Prostate gland (tissue), 2 donors: ENCODE results near the gene CCDC141.

Experiments
- POLR2A ChIP-seq: fragments of 450-650 bp; IDR thresholded peaks from one replicate; pipeline ENCODE4 v1.6.1; 2016; ENCODE audit warnings: antibody characterized with exemption, mild to moderate bottlenecking
- POLR2AphosphoS5 ChIP-seq: sonication (generic); formaldehyde crosslinking; IDR thresholded peaks from one replicate; pipeline ENCODE4 v1.6.1; 2017; ENCODE audit warnings: antibody characterized with exemption
- TF ChIP-seq, protein P1 (sequence below), 4 experiments: fragments of 200-600 bp in 2 of 4; fragments of 450-650 bp in 2 of 4; sonication (generic) in 2 of 4; IDR thresholded peaks; 1 replicate in 3 of 4; 2 replicates in 1 of 4; pipeline ENCODE4 v1.5.1; 2016 to 2019; ENCODE audit warnings: antibody characterized with exemption in 4 of 4, mild to moderate bottlenecking in 2 of 4, moderate library complexity in 2 of 4

DNA sequence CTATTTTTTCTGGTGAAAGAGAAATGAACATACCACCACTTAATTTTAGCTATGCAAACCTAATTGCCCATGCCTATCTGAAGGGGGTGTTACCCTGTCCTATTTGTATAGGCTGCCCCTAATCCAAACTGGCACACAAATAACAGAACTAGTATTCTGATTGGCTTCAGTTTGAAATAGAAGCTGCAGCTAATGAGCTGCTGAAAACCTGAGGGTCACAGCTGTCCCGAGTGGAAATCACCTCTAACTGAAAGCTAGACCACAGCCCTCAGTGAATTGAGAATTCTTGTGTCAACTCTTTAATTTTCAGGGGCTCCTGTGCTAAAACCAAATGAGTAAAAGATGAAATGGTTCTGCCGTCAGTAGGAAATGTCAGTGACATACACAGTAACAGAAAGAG is 28.7 kb downstream of the CCDC141 start:
- TF ChIP-seq, protein P1, sequence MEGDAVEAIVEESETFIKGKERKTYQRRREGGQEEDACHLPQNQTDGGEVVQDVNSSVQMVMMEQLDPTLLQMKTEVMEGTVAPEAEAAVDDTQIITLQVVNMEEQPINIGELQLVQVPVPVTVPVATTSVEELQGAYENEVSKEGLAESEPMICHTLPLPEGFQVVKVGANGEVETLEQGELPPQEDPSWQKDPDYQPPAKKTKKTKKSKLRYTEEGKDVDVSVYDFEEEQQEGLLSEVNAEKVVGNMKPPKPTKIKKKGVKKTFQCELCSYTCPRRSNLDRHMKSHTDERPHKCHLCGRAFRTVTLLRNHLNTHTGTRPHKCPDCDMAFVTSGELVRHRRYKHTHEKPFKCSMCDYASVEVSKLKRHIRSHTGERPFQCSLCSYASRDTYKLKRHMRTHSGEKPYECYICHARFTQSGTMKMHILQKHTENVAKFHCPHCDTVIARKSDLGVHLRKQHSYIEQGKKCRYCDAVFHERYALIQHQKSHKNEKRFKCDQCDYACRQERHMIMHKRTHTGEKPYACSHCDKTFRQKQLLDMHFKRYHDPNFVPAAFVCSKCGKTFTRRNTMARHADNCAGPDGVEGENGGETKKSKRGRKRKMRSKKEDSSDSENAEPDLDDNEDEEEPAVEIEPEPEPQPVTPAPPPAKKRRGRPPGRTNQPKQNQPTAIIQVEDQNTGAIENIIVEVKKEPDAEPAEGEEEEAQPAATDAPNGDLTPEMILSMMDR (IDR thresholded peaks at IDR 0.05): no peak
- TF ChIP-seq POLR2AphosphoS5 (no peak), POLR2A (no peak)
